Body of pancreas (tissue), 4 donors: ENCODE measurements around the gene LRP11.

ENCODE experiments used
- CTCF ChIP-seq, 7 experiments: fragments of 450-650 bp in 4 of 7; fragments of 200-600 bp in 3 of 7; sonication (generic) in 3 of 7; IDR thresholded peaks; one replicate each; pipeline ENCODE4 v1.5.1; 2016 to 2019; ENCODE audit warnings: antibody characterized with exemption in 7 of 7
- POLR2A ChIP-seq, 3 donors: fragments of 450-650 bp; IDR thresholded peaks; one replicate each; pipeline ENCODE4 v1.6.1; 2016; ENCODE audit warnings: antibody characterized with exemption in 3 of 3, mild to moderate bottlenecking in 2 of 3

- no peak for TF ChIP-seq CTCF (IDR thresholded peaks at IDR 0.05)
- no peak for TF ChIP-seq POLR2A (IDR thresholded peaks at IDR 0.05)
Observed at GRCh38 chr6:149771185-149771584, 93.0 kb downstream of the LRP11 start.
